Peyer's patch (tissue), 4 donors: ENCODE data around the gene NEUROG2.

ENCODE experiments used
- CTCF ChIP-seq, 6 experiments: fragments of 450-650 bp in 4 of 6; fragments of 200-600 bp in 2 of 6; sonication (generic) in 1 of 6; IDR thresholded peaks; one replicate each; pipeline ENCODE4 v1.5.1; 2017 to 2019; ENCODE audit warnings: antibody characterized with exemption in 6 of 6, mild to moderate bottlenecking in 3 of 6, moderate library complexity in 1 of 6
- POLR2A ChIP-seq, 2 donors: fragments of 450-650 bp; IDR thresholded peaks; one replicate each; pipeline ENCODE4 v1.5.1; 2017; ENCODE audit warnings: antibody characterized with exemption in 2 of 2, mild to moderate bottlenecking in 2 of 2, moderate library complexity in 2 of 2

DNA sequence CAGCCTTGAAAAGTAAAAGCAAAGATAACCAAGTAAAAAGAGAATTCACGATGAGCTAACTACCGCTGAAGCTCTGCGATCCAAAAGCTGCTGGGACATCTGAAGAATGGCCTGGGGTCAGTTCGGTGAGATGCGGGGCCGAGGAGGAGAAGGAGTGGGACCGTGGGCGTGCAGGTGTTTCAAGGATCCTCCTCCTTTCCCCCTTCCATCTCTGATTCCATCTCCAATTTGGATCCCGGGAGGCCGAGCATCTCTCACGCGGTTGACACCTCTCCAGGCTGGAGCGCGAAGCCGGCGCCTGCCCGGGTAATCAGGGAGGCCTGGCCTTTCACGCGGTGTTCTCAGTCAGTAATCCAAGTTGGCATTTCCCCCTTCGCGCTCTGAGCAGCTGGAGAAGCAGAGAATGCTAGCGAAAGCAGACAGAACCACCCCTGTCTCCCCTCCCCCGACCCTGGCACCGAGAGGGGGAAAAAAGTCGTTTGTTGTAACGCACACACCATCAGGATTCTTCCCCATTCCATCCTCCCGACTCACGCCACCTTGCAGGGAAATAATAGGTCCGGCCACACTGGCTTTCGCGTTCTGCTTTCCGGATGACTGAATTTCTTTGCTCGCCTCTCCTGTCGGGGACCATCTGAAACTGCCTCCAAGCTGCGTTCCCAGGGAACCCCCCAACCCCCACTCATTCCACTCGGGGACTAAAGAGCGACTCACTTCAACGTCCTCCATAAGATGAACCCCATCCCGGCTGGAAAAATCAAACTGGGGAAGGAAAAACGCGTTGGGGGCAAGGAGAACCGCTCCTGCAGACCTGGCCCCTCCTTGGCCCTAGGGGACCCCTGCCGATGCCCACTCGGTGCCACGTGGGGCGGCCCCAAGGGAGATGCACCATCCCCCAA lies 6.5 kb downstream of the NEUROG2 start:
- no peak for TF ChIP-seq CTCF (IDR thresholded peaks at IDR 0.05)
- TF ChIP-seq POLR2A (IDR thresholded peaks at IDR 0.05) = no peak
